A673 (cell line): ENCODE measurements around the gene PAK5. TPM values are rescaled to one million over a fixed set of nuclear protein-coding genes. Genes with fewer than 3 reads are reported as not detected.

Experiments
- BruUV-seq: library from RNA; stranded (reverse); fragments of 400-500 nt; replicated peaks from 2 replicates; lab custom pipeline; 2021; lab: Mats Ljungman, UMichigan
- CTCF ChIA-PET: fragments of 300-600 bp; sonication (Branson Sonifier 250); formaldehyde crosslinking; loops from one replicate; lab custom pipeline; 2022; ENCODE audit warnings: antibody characterized with exemption; lab: Charles Lee
- POLR2A ChIA-PET: fragments of 300-600 bp; sonication (Branson Sonifier 250); formaldehyde crosslinking; loops from one replicate; lab custom pipeline; 2022; ENCODE audit warnings: antibody characterized with exemption; ENCODE audit not compliant: low non-redundant PET; lab: Charles Lee
- DNase-seq: peaks from one replicate; pipeline ENCODE4 v3.0.0-alpha.2; 2015; ENCODE audit warnings: low spot score
- H3K27ac ChIP-seq: fragments of 200-600 bp; sonication (generic); 2 replicates; pipeline ENCODE4 v1.5.1; 2016; ENCODE audit warnings: mixed run types, low read depth, mild to moderate bottlenecking, mixed read lengths, antibody characterized with exemption, low read length; ENCODE audit not compliant: poor library complexity, severe bottlenecking
- H3K27me3 ChIP-seq: fragments of 200-600 bp; sonication (generic); replicated peaks from 2 replicates; pipeline ENCODE4 v1.6.1; 2017; ENCODE audit warnings: mixed run types, low read depth, mild to moderate bottlenecking, mixed read lengths, antibody characterized with exemption, low read length; ENCODE audit not compliant: insufficient read depth, poor library complexity
- H3K36me3 ChIP-seq: fragments of 200-600 bp; sonication (generic); 2 replicates; pipeline ENCODE4 v1.6.1; 2016; ENCODE audit warnings: mixed run types, mild to moderate bottlenecking, mixed read lengths, antibody characterized with exemption, low read length; ENCODE audit not compliant: insufficient read depth, poor library complexity, severe bottlenecking
- H3K4me1 ChIP-seq: fragments of 200-600 bp; sonication (generic); 2 replicates; pipeline ENCODE4 v1.6.1; 2017; ENCODE audit warnings: mixed run types, mild to moderate bottlenecking, mixed read lengths, antibody characterized with exemption, low read length; ENCODE audit not compliant: insufficient read depth, poor library complexity, severe bottlenecking
- H3K4me3 ChIP-seq: fragments of 200-600 bp; sonication (generic); 2 replicates; pipeline ENCODE4 v1.5.1; 2016; ENCODE audit warnings: low read depth, mixed run types, mild to moderate bottlenecking, mixed read lengths, low read length; ENCODE audit not compliant: poor library complexity, severe bottlenecking
- H3K9me3 ChIP-seq: fragments of 200-600 bp; sonication (generic); 2 replicates; pipeline ENCODE4 v1.6.1; 2016; ENCODE audit warnings: mixed run types, low read depth, mild to moderate bottlenecking, mixed read lengths, antibody characterized with exemption, low read length; ENCODE audit not compliant: poor library complexity, severe bottlenecking
- CTCF ChIP-seq: fragments of 300-800, 200-600 bp; sonication (generic); conservative IDR thresholded peaks from 2 replicates; pipeline ENCODE4 v1.5.1; 2017; ENCODE audit warnings: low read depth, mild to moderate bottlenecking, antibody characterized with exemption, low read length, moderate library complexity, mixed read lengths
- EZH2 ChIP-seq: fragments of 200-600 bp; sonication (generic); IDR thresholded peaks from 2 replicates; pipeline ENCODE4 v1.6.1; 2017; ENCODE audit warnings: borderline replicate concordance, low read depth, mild to moderate bottlenecking, mixed read lengths, antibody characterized with exemption, low read length; ENCODE audit not compliant: poor library complexity, severe bottlenecking
- intact Hi-C: fragments of 100-400 bp; cut with micrococcal nuclease; formaldehyde crosslinking; loops from one replicate; pipeline ENCODE4 v1.10.0; 2022; ENCODE audit not compliant: unreplicated experiment
- total RNA-seq: library from RNA; stranded (reverse); gene quantifications from 2 replicates; pipeline ENCODE4 v1.2.3, GENCODE V29; 2021

The PAK5 gene
- total RNA-seq, 1 experiment from 2014 or later = not detected

DNA sequence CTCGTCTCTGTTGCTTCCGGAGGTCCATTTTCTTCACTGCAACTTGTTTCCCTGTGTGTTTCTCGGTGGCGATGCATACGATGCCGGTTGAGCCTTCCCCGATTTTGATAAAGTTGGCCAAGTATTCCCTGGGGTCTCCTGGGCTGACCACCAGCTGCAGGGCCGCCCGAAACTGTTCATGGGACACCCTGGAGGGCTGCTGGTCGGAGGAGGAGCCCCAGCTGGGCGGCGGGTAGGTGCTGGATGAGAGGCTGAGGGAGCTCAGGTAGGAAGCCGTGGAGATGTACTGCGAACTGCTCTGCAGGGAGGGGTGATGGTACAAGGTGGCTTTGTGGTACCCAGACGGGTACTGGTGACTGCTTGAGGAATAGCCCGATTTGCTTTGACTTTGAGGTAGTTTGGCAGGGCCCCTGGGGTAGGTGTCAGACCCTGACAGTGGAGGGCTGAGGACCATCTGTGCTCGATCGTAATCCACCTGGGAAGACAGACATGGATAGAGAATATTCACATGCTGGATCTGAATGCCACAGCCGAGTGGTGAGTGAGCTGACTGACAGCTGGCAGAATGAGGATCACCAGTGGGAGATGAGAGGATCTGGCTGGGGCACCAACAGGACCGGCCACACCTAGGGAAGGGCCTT is 272.8 kb downstream of the PAK5 start:
- intact Hi-C loops = no loop called here
- Histone ChIP-seq H3K9me3 (no peaks in the 10 kb centered on the region), H3K4me3 (no peak overlapping the region), H3K4me1 (no peaks in the 10 kb centered on the region), H3K36me3 (no peaks in the 10 kb centered on the region), H3K27me3 (no peaks in the 10 kb centered on the region), H3K27ac (no peak overlapping the region)
- TF ChIP-seq CTCF (no peak), EZH2 (no peak)
- BruUV-seq = no TSS peak
- POLR2A ChIA-PET = no interaction called here
- CTCF ChIA-PET = no interaction called here
- DNase-seq = no peak

GRCh38 chr20:9557411-9557810 is 281.5 kb downstream of the PAK5 start:
- intact Hi-C loops = no loop called here
- CTCF ChIA-PET = no interaction called here

GRCh38 chr20:9555781-9556180 is 283.1 kb downstream of the PAK5 start:
- CTCF ChIA-PET = no interaction called here
- DNase-seq = no peak
- Histone ChIP-seq H3K27me3 (no peaks in the 10 kb centered on the region), H3K4me1 (no peaks in the 10 kb centered on the region), H3K36me3 (no peaks in the 10 kb centered on the region), H3K9me3 (no peaks in the 10 kb centered on the region), H3K4me3 (no peak overlapping the region), H3K27ac (no peak overlapping the region)
- TF ChIP-seq CTCF = no peak
- no peak for TF ChIP-seq EZH2
- POLR2A ChIA-PET = no interaction called here
- intact Hi-C loops = no loop called here
- no TSS peak for BruUV-seq

More at GRCh38 chr20:9557411-9557810, 281.5 kb downstream of the PAK5 start:
- TF ChIP-seq EZH2 (no peak), CTCF (no peak)
- H3K27me3 ChIP-seq = no peaks in the 10 kb centered on the region
- H3K36me3 ChIP-seq = no peaks in the 10 kb centered on the region
- no peak overlapping the region for H3K27ac ChIP-seq
- BruUV-seq = no TSS peak
- POLR2A ChIA-PET = no interaction called here
- H3K9me3 ChIP-seq = no peaks in the 10 kb centered on the region
- no peak for DNase-seq
- no peak overlapping the region for H3K4me3 ChIP-seq
- no peaks in the 10 kb centered on the region for H3K4me1 ChIP-seq
